LHCN-M2 (cell line): ENCODE data around the gene TRDN. TPM values are rescaled to one million over a fixed set of nuclear protein-coding genes. Genes with fewer than 3 reads are reported as not detected.
"Not testable (repeated sequence)": the region's sequence is repeated elsewhere in the genome, so short reads cannot be mapped to it uniquely, and the experiment has no call there.

Experiments used
- DNase-seq: peaks from one replicate; pipeline ENCODE4 v3.0.0-alpha.2; 2012; ENCODE audit warnings: low read depth
- total RNA-seq: library from RNA; depleted of rRNA; stranded (reverse); fragments of >200 nt; gene quantifications from 2 replicates; pipeline ENCODE4 v1.2.3, GENCODE V29; 2014

TRDN gene
- total RNA-seq, 1 experiment from 2014 or later = not detected

DNA sequence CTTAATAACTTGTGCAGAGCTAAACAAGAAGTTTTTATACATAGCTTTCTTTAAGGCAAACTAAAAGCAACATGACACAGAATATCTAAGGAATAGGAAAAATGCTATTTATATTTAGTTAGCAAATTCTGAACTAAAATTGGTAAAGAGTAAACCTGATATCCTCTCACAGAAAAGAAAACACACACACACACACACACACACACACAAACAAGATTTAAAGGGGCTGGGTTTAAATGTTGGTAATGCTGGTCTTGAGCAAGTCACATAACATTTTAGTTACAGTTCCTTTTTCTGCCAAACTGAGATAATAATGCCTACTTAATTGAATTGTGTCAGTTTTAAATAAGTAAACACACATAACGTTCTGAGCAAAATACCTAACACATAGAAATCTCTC, 1.6 kb downstream of the TRDN start:
- DNase-seq = no peak

GRCh38 chr6:123632641-123633040, 4.1 kb downstream of the TRDN start:
- DNase-seq = no peak

- no peak for DNase-seq
These were observed 7.3 kb downstream of the TRDN start for GRCh38 chr6:123629258-123629941.

- DNase-seq = no peak
These were observed 11.1 kb downstream of the TRDN start for GRCh38 chr6:123625696-123626095.

- DNase-seq = no peak
These were observed 14.0 kb downstream of the TRDN start for GRCh38 chr6:123622780-123623179.

DNA sequence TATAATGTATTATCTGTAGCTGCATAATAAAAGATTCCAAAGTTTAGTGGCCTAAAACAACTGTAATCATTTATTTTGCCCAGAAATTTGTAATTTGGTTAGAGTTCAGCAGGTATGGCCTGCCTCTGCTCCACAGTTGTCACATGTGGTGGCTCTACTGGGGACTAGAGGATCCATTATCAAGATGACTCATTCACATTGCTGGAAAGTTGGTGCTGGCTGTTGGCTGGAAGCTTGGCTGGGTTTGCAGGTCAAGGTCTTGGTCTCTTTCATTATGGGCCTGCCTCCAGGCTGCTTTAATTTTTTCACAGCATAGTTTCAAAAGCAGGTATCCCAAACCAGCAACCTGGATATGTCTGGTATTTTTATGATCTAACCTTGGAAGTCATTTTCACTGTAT, 17.6 kb downstream of the TRDN start:
- DNase-seq = no peak

- DNase-seq = no peak
These were observed 19.8 kb downstream of the TRDN start for GRCh38 chr6:123616942-123617341.

DNA sequence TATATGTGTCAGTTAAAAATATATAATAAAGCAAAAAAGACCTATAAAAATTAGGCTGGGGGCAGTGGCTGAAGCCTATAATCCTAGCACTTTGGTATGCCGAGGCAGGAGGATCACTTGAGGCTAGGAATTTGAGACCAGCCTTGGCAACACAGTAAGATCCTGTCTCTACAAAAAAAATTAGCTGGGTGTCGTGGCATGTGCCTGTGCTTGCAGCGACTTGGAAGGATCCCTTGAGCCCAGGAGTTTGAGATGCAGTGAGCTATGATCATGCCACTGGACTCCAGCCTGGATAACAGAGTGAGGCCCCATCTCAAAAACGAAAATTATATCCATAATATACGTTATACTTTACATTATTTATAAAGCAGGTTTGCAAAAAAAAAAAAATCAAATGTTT, 20.7 kb downstream of the TRDN start:
- DNase-seq = no peak

GRCh38 chr6:123610779-123611178, 26.0 kb downstream of the TRDN start:
- DNase-seq = no peak

GRCh38 chr6:123604067-123604466, 32.7 kb downstream of the TRDN start:
- no peak for DNase-seq

- DNase-seq = no peak
These were observed 38.7 kb downstream of the TRDN start for GRCh38 chr6:123598011-123598410.

- no peak for DNase-seq
These were observed 42.0 kb downstream of the TRDN start for GRCh38 chr6:123594776-123595175.

DNA sequence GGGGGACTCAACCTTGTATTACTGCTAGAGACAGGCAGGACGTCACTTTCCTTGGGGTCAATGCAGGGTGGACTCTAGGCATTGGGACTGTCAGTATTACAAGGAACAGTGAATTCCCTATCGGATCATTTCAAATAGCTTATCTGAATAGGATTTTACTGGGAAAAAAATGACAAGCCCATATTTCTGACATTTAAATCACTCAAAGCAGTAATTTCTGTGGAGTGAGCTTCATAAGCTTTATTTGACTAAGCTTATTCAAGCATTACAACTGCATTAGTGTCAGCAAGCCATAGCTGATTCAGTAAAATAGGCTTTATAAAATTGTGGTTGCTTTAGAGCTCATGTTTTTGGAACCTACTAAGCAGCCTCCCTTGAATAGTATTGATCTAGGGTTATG, 44.3 kb downstream of the TRDN start:
- no peak for DNase-seq

DNA sequence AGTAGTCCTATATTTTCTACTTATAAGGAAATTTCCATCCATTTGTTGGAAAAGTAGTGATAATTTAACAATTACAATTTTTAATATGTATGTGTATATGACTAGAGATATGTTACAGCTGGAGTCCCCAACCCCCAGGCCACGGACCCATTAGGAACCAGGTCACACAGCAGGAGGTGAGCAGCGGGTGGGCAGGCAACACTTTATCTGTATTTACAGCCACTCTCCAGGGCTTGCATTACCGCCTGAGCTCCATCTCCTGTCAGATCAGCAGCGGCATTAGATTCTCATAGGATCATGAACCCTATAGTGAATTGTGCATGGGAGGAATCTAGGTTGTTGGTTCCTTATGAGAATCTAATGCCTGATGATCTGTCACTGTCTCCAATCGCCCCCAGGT, 46.8 kb downstream of the TRDN start:
- DNase-seq = no peak

DNA sequence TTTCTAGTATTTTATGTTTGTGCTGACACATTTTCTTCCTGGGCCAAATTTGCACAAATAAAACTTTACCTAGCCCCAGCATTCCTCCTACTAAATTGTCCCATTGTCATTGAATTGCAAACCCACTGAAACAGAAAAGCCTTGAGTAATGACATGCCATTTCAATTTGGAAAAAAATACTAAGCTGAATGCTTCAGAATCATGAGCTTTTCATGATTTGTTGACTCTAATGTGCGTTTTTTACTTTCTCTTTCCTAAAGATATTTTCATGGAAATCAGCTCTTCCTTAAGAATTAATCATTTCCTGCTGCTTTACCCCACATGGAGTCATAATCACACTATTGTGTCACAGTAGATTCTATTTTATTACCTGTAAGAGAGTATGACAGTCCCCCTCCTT, 47.4 kb downstream of the TRDN start:
- DNase-seq = no peak

DNA sequence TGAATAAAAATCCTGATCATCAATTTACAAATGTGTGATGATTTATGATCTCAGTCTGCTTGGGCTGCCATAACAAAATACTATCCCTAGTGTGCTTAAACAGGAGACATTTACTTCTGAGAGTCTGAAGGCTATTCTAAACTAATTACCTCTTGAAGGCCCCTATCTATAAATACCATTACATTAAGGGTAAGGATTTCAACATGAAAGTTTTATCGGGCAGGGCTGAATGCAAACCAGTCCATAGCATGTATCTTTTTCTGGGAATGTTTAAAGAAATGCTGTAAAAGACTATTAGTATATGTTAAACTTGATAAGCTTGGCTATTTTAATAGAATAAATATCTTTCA, 48.2 kb downstream of the TRDN start:
- DNase-seq = no peak

DNA sequence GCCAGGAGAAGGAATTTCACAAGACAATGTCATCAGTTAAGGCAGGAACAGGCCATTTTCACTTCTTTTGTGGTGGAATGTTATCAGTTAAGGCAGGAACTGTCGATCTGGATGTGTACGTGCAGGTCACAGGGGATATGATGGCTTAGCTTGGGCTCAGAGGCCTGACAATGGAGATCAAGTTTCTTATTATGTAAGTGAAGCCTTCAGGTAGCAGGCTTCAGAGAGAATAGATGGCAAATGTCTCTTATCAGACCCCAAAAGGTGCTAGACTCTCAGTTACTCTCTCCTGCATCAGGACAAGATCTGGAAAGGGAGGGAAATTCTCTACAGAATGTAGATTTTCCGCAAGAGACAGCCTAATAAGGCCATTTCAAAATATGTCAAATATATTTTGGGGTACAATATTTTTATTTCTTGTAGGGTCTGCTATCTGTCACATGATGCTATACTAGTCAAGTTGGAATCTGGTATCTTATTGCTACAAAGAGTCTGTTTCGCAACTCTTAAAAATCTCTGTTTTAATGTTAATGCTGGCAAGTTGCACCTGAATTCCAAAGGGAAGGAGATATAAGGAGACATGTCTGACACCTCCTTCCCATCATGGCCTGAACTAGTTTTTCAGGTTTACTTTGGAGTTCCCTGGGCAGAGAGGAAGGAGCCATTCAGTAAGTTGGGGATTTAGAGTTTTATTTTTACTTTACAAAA, 48.8 kb downstream of the TRDN start:
- DNase-seq = no peak

DNA sequence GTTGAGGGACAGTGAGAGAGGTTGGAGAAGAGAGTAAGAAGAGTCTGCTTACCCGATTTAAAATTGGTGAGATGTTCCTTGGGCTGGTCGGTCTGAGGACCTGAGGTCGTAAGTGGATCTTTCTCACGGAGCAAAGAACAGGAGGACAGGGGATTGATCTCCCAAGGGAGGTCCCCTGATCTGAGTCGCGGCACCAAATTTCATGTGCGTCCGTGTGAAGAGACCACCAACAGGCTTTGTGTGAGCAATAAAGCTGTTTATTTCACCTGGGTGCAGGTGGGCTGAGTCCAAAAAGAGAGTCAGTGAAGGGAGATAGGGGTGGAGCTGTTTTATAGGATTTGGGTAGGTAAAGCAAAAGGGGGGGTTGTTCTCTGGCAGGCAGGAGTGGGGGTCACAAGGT, 49.3 kb downstream of the TRDN start:
- not testable (repeated sequence) for DNase-seq

GRCh38 chr6:123580331-123580730, 56.4 kb downstream of the TRDN start:
- DNase-seq = no peak

- DNase-seq = no peak
These were observed 61.6 kb downstream of the TRDN start for GRCh38 chr6:123575188-123575587.

DNA sequence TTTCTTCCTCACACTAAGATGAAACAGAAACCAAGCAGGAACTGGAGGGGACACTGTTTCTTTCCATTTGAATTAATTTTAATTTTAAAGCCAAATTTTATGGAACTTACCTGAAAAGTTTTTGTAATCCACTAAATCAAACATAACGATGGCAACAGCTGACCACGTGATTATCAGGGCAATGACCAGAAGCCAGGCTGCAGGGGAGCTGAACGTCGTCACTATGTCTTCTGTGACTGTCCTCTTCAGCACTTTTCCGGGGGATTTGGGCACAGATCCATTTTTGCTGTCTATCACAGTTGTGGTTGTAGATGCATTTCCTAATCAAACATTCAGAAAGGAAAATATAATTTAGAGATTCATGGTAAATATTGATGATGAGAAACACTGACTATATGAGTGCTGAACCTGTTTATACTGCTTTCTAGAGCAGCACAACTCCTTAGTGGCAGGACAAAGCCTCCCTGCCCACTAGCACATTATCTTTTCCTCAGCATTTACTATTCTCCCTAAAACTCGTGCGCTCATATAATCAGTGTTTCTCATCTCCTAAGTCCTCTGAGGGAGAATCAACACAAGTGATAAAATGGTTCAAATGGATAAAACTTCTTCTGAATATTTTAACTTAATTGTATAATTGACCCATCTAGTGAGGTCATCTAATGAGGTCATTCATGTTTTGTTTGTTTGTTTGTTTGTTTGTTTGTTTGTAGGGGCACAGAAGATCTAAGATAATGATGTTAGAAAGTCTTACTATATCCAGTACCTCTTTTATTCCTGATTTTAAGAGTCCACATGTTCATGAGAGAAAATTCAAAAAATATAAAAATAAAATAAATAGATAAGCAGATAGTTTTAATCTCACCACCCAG, 65.7 kb downstream of the TRDN start:
- no peak for DNase-seq

DNA sequence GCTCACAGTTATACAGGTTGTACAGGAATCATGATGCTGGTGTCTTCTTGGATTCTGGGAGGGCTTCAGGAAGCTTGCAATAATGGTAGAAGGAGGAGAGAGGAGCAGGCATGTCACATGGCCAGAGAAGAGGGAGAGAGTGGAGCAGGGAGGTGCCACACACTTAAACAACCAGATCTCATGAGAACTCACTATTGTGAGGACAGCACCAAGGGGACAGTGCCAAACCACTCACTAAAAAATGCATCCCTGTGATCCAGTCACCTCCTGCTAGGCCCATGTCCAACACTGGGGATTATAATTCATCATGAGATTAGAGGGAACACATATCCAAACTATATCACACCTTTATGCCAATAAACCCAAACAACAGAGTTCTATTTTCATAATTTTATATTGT, 67.2 kb downstream of the TRDN start:
- DNase-seq = no peak

- no peak for DNase-seq
These were observed 71.2 kb downstream of the TRDN start for GRCh38 chr6:123565529-123565928.
